Measurements from ENCODE around the gene ZC3H14. TPM values are rescaled to one million over a fixed set of nuclear protein-coding genes. Genes with fewer than 3 reads are reported as not detected.
A peak's percentile ranks its signal among the peaks of the same experiment; 100 is the strongest.

Gene ZC3H14, protein sequence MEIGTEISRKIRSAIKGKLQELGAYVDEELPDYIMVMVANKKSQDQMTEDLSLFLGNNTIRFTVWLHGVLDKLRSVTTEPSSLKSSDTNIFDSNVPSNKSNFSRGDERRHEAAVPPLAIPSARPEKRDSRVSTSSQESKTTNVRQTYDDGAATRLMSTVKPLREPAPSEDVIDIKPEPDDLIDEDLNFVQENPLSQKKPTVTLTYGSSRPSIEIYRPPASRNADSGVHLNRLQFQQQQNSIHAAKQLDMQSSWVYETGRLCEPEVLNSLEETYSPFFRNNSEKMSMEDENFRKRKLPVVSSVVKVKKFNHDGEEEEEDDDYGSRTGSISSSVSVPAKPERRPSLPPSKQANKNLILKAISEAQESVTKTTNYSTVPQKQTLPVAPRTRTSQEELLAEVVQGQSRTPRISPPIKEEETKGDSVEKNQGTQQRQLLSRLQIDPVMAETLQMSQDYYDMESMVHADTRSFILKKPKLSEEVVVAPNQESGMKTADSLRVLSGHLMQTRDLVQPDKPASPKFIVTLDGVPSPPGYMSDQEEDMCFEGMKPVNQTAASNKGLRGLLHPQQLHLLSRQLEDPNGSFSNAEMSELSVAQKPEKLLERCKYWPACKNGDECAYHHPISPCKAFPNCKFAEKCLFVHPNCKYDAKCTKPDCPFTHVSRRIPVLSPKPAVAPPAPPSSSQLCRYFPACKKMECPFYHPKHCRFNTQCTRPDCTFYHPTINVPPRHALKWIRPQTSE
- 10 to 100 TPM; 46.7 to 55.1 TPM for total RNA-seq
- 10 to 100 TPM; 16.0 to 35.9 TPM for polyA plus RNA-seq
- long read RNA-seq, donor 1, full-length matches to known transcripts, result 38 of 75 reads
- long read RNA-seq, donor 1, partial matches to known transcripts, result 16 of 75 reads
- long read RNA-seq, donor 1, other reads (novel, unspliced or antisense), result 21 of 75 reads
- long read RNA-seq, donor 2, full-length matches to known transcripts, result 11 of 42 reads
- long read RNA-seq, donor 2, partial matches to known transcripts, result 10 of 42 reads
- long read RNA-seq, donor 2, other reads (novel, unspliced or antisense), result 21 of 42 reads

DNA sequence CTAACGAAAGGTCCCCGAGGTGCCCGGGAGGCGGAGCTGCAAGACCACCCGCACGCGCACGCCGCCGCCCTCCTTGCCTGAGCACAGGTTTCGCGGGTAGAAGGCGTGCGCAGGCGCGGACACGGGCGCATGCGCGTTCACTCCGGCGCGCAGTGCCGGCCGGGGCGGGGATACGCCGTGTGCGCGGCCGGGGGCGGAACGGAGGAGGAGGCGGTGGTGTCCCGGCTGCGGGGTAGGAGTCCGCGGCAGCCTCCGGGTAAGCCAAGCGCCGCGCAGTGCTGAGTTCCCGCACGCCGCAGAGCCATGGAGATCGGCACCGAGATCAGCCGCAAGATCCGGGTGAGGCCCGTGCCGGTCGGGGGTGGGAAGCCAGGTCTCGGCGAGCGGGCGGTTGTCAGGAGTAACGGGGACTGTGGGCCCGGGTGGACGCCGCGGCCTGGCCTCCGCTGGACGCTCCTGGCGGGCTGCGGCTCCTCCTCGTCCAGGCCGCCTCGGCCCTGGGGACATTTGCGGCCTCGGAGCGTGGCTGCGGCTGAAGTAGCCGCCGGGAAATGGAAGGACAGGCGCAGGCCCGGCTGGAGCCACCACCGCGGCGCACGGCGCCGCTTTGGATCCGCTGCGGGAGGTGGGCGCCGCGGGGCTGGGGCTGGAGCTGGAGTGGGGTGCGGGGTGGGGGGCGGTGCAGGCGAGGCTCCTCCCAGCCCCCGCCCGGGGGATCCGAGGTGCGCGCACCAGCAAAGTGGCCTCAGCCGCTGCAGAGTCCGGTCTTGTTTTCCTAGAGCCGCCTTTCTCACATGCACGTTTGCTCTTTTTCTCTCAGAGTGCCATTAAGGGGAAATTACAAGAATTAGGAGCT lies at the start of gene ZC3H14:
TSS of gene ZC3H14 (plus strand) at position 207 of the 856 bp plus-strand sequence. CDS start at position 304, 97 bp downstream.
- H3K4me1 ChIP-seq (ENCODE audit: control insufficient read depth in 1 of 2, insufficient read depth in 2 of 2, low read length in 2 of 2), result peaks cover 0 to 2% of the 10 kb centered on the region in 2 donors
- peak within 1 kb of the TSS in 1 of 2 donors; percentile 84 for H3K27ac ChIP-seq (ENCODE audit: low read depth in 1 of 2, low read length in 2 of 2)
- no peaks in the 10 kb centered on the region for H3K9me3 ChIP-seq (ENCODE audit: control insufficient read depth, low read length)
- peak; percentile 89 to 94 for DNase-seq
- intact Hi-C loops (cut with DNase I), result loop anchor here in 1 of 2 donors (5.0 kb wide), 1 partner anchor 71 kb away; no protein-coding TSS in a partner anchor
- no peaks in the 10 kb centered on the region for H3K27me3 ChIP-seq (ENCODE audit: control insufficient read depth in 1 of 2, insufficient read depth in 2 of 2, low read length in 1 of 2)
- ATAC-seq (ENCODE audit: low FRiP score), result peak; percentile 98
- H3K4me3 ChIP-seq (ENCODE audit: low read length in 2 of 2), result peak within 1 kb of the TSS; percentile 82 to 86
- H3K36me3 ChIP-seq (ENCODE audit: control insufficient read depth in 1 of 2, insufficient read depth in 2 of 2, low read length in 1 of 2), result no peaks in the 10 kb centered on the region
- WGBS, 2 donors, result 1% methylated on average over 69 to 99 of the region's 99 CpGs

DNA sequence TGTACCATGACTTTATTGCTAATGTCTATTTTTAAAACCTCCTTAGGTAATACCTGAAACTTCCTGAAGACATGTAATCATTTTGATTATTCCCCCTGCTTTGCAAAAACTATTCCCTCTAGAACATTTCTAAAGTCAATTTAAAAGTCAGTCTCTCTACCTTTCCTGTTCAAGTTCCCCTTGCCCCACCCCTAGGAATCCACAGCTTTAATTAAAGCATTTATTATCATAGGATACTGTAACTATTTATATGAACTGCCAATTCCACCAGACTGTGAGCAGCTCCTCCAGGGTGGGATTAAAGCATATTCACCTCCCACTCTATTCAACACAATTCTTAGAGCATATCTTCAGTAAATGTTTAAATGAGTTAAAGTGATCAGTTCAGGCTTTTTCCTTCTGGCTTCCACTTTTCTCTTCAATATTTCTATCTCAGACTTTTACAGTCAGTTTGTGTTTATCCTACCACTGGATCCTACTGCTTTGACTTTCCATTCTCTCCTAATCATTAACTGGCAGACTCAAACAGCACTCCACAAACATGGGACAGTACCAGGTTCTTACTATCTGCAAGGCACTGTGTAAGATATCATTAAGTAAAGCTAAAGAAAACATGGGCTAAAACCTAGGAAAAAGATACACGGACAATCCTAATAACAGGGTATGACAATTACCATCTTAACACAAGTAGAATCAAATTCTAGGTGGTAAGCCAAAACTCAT lies 47.2 kb upstream of the ZC3H14 start:
- Histone ChIP-seq H3K27ac (ENCODE audit: low read depth in 1 of 2, low read length in 2 of 2) (no peak overlapping the region), H3K9me3 (ENCODE audit: control insufficient read depth, low read length) (no peaks in the 10 kb centered on the region), H3K4me3 (ENCODE audit: low read length in 2 of 2) (no peak overlapping the region), H3K27me3 (ENCODE audit: control insufficient read depth in 1 of 2, insufficient read depth in 2 of 2, low read length in 1 of 2) (no peaks in the 10 kb centered on the region), H3K4me1 (ENCODE audit: control insufficient read depth in 1 of 2, insufficient read depth in 2 of 2, low read length in 2 of 2) (peaks cover 0 to 4% of the 10 kb centered on the region in 2 donors), H3K36me3 (ENCODE audit: control insufficient read depth in 1 of 2, insufficient read depth in 2 of 2, low read length in 1 of 2) (no peaks in the 10 kb centered on the region)
- intact Hi-C loops (cut with DNase I), result no loop called here
- DNase-seq (no peak), ATAC-seq (ENCODE audit: low FRiP score) (no peak)
- WGBS, 2 donors, result 67 to 80% methylated on average over 1 of the region's 1 CpG

DNA sequence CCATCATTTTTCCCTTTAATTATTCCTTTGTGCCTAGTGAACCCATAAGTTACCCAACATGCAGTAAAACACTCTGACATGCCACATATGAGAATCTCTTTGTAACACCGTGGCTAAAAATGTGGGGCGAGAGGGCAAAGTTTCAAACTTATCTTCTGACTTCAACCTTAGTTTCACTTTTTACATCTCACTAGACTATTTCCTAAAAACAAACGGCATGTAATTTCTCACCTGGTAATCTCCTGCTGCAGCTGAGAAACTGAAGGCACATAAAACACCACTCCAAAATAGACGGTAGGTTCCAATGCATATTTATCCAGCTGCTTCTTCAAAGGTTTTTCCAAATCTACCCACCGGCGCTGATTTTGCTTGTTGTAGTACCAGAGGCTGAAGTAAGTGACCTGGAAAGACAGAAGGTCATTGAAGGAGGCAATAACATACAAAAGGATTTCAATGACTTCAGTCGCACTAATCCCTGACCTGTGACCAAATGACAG lies 45.9 kb upstream of the ZC3H14 start:
- H3K27ac ChIP-seq (ENCODE audit: low read depth in 1 of 2, low read length in 2 of 2), result no peak overlapping the region
- ATAC-seq (ENCODE audit: low FRiP score) (no peak), DNase-seq (no peak)
- no peaks in the 10 kb centered on the region for H3K27me3 ChIP-seq (ENCODE audit: control insufficient read depth in 1 of 2, insufficient read depth in 2 of 2, low read length in 1 of 2)
- intact Hi-C loops (cut with DNase I), result no loop called here
- H3K36me3 ChIP-seq (ENCODE audit: control insufficient read depth in 1 of 2, insufficient read depth in 2 of 2, low read length in 1 of 2), result no peaks in the 10 kb centered on the region
- WGBS, 2 donors, result 50 to 59% methylated on average over 7 of the region's 7 CpGs
- H3K4me3 ChIP-seq (ENCODE audit: low read length in 2 of 2), result no peak overlapping the region
- peaks cover 0 to 4% of the 10 kb centered on the region in 2 donors for H3K4me1 ChIP-seq (ENCODE audit: control insufficient read depth in 1 of 2, insufficient read depth in 2 of 2, low read length in 2 of 2)
- no peaks in the 10 kb centered on the region for H3K9me3 ChIP-seq (ENCODE audit: control insufficient read depth, low read length)

DNA sequence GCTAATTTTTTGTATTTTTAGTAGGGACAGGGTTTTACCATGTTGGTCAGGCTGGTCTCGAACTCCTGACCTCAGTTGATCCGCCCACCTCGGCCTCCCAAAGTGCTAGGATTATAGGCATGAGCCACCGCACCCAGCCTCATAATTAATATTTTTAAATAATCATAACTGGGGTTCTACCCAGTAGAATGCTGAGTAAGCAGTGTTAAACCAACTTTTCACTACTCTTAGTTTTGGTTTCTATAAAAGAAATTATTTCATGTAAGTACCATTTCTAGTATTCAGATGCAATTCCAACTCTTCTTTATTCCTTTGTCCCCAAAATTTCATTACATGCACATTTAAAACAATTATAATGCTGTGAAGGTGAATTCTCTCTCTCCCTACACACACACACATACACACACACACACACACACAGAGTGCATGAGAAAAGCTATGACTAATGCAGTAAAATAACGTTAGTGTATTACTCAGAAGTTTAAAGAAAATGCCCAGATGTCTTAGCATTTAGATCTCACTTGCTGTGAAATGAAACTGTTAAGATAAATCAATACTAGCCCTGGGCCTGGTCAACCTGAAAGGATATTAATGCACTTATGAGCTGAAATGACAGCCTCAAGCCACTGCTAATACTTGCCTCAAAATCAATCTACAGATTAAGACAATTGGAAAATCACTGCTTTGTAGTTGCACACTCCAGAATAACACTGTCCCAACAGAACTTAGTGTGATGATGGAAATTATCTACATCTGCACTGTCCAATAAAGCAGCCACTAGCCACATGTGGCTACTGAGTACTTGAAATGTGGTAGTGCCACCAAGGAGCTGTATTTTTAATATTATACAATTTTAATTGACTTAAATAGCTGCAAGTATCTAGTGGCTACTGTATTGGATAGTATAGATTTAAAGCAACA lies 44.0 kb upstream of the ZC3H14 start:
- no peak for DNase-seq
- 75 to 77% methylated on average over 5 of the region's 5 CpGs for WGBS, 2 donors
- H3K27ac ChIP-seq (ENCODE audit: low read depth in 1 of 2, low read length in 2 of 2), result no peak overlapping the region
- H3K4me1 ChIP-seq (ENCODE audit: control insufficient read depth in 1 of 2, insufficient read depth in 2 of 2, low read length in 2 of 2), result peaks cover 0 to 4% of the 10 kb centered on the region in 2 donors
- H3K36me3 ChIP-seq (ENCODE audit: control insufficient read depth in 1 of 2, insufficient read depth in 2 of 2, low read length in 1 of 2), result no peaks in the 10 kb centered on the region
- no peak overlapping the region for H3K4me3 ChIP-seq (ENCODE audit: low read length in 2 of 2)
- no peak for ATAC-seq (ENCODE audit: low FRiP score)
- intact Hi-C loops (cut with DNase I), result no loop called here
- H3K27me3 ChIP-seq (ENCODE audit: control insufficient read depth in 1 of 2, insufficient read depth in 2 of 2, low read length in 1 of 2), result no peaks in the 10 kb centered on the region
- H3K9me3 ChIP-seq (ENCODE audit: control insufficient read depth, low read length), result no peaks in the 10 kb centered on the region

DNA sequence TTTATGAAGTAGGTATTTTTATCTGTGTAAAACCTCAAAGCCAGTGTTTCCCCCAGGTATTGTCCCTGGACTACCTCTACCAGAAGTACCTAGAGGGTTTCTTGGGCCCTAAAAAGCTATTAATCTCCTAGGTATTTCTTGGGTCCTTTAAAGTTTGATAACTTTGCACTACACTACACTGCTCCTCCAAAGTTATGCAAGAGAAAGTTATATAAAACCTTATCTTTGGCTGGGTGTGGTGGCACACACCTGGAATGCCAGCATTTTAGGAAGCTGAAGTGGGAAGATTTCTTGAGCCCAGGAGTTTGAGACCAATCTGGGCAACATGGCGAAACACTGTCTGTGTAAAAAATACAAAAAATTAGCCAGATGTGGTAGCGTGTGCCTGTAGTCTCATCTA lies 42.9 kb upstream of the ZC3H14 start:
- no peak overlapping the region for H3K4me3 ChIP-seq (ENCODE audit: low read length in 2 of 2)
- no peaks in the 10 kb centered on the region for H3K9me3 ChIP-seq (ENCODE audit: control insufficient read depth, low read length)
- 91 to 93% methylated on average over 2 of the region's 2 CpGs for WGBS, 2 donors
- H3K27me3 ChIP-seq (ENCODE audit: control insufficient read depth in 1 of 2, insufficient read depth in 2 of 2, low read length in 1 of 2), result no peaks in the 10 kb centered on the region
- DNase-seq, result no peak
- ATAC-seq (ENCODE audit: low FRiP score), result no peak
- no peak overlapping the region for H3K27ac ChIP-seq (ENCODE audit: low read depth in 1 of 2, low read length in 2 of 2)
- H3K36me3 ChIP-seq (ENCODE audit: control insufficient read depth in 1 of 2, insufficient read depth in 2 of 2, low read length in 1 of 2), result no peaks in the 10 kb centered on the region
- H3K4me1 ChIP-seq (ENCODE audit: control insufficient read depth in 1 of 2, insufficient read depth in 2 of 2, low read length in 2 of 2), result peaks cover 0 to 4% of the 10 kb centered on the region in 2 donors
- intact Hi-C loops (cut with DNase I), result no loop called here

DNA sequence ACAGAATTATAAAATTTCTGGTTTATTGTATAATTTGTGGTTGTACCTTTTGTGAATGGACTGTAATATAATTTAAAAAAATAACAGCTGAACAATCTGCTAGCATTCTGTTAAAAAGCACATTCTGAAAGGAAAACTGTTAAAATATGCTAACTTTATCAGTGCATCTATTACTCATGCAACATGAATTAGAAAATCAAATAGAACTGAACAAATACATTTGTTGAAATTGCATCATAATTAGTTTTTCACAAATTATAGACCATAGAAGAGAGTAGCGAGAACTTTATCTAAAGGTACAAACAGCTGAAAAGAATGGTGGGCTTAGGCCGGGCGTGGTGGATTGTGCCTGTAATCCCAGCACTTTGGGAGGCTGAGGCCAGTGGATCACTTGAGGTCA lies 41.0 kb upstream of the ZC3H14 start:
- Histone ChIP-seq H3K36me3 (ENCODE audit: control insufficient read depth in 1 of 2, insufficient read depth in 2 of 2, low read length in 1 of 2) (no peaks in the 10 kb centered on the region), H3K27ac (ENCODE audit: low read depth in 1 of 2, low read length in 2 of 2) (no peak overlapping the region), H3K4me3 (ENCODE audit: low read length in 2 of 2) (no peak overlapping the region), H3K4me1 (ENCODE audit: control insufficient read depth in 1 of 2, insufficient read depth in 2 of 2, low read length in 2 of 2) (peaks cover 0 to 4% of the 10 kb centered on the region in 2 donors), H3K9me3 (ENCODE audit: control insufficient read depth, low read length) (no peaks in the 10 kb centered on the region), H3K27me3 (ENCODE audit: control insufficient read depth in 1 of 2, insufficient read depth in 2 of 2, low read length in 1 of 2) (no peaks in the 10 kb centered on the region)
- 52 to 65% methylated on average over 3 of the region's 3 CpGs for whole genome bisulfite sequencing, 2 donors
- intact Hi-C loops (cut with DNase I), result no loop called here
- DNase-seq (no peak), ATAC-seq (ENCODE audit: low FRiP score) (no peak)

DNA sequence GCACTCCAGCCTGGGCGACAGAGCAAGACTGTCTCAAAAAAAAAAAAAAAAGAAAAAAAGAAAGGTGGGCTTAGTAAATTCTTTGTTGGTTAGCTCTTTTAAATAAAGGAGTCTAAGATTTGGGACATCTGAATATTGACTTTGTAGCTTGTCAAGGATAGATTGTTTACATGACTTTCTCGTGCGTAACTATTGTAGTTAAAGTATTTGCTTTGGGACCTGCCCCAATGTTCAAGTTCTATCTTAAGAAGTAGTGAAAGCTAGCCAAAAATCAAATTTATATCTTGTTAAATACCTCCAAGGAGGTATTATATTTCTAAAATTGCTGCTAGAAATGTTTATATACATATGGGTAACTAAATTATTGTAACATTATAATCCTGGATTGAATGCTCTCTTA lies 40.4 kb upstream of the ZC3H14 start:
- peak overlapping the region in 1 of 2 donors; percentile 22 for H3K27ac ChIP-seq (ENCODE audit: low read depth in 1 of 2, low read length in 2 of 2)

More for the DNA sequence above, 40.4 kb upstream of the ZC3H14 start:
- 0 to 6% methylated on average over 3 of the region's 3 CpGs for WGBS, 2 donors
- no peak for DNase-seq
- Histone ChIP-seq H3K4me1 (ENCODE audit: control insufficient read depth in 1 of 2, insufficient read depth in 2 of 2, low read length in 2 of 2) (peaks cover 0 to 4% of the 10 kb centered on the region in 2 donors), H3K36me3 (ENCODE audit: control insufficient read depth in 1 of 2, insufficient read depth in 2 of 2, low read length in 1 of 2) (no peaks in the 10 kb centered on the region), H3K4me3 (ENCODE audit: low read length in 2 of 2) (no peak overlapping the region), H3K27me3 (ENCODE audit: control insufficient read depth in 1 of 2, insufficient read depth in 2 of 2, low read length in 1 of 2) (no peaks in the 10 kb centered on the region), H3K9me3 (ENCODE audit: control insufficient read depth, low read length) (no peaks in the 10 kb centered on the region)
- intact Hi-C loops (cut with DNase I), result no loop called here
- no peak for ATAC-seq (ENCODE audit: low FRiP score)

Measured in aorta (tissue), 5 donors.